SK-N-SH (cell line): ENCODE results near the gene SH3PXD2A. TPM values are rescaled to one million over a fixed set of nuclear protein-coding genes. Genes with fewer than 3 reads are reported as not detected.

Source experiments
- CTCF ChIA-PET: fragments of 300-600, 350-600 bp; formaldehyde crosslinking; extraction: SDS; loops from one replicate; lab custom pipeline; 2021; lab: Yijun Ruan, JAX
- POLR2A ChIA-PET: fragments of 350-600 bp; sonication (Branson Sonifier 250); formaldehyde crosslinking; extraction: SDS; loops from one replicate; lab custom pipeline; 2020; ENCODE audit warnings: antibody characterized with exemption, inconsistent platforms; lab: Yijun Ruan, JAX
- DNase-seq: peaks from one replicate; pipeline ENCODE4 v3.0.0; 2012
- H2AFZ ChIP-seq: fragments of 200-600 bp; sonication (generic); 2 replicates; pipeline ENCODE4 v1.8.1; 2016; ENCODE audit warnings: antibody characterized with exemption, mild to moderate bottlenecking, low read depth
- H3F3A ChIP-seq: fragments of 200-600 bp; sonication (generic); replicated peaks from 2 replicates; pipeline ENCODE3; 2016; ENCODE audit warnings: antibody characterized with exemption, mild to moderate bottlenecking; ENCODE audit not compliant: insufficient read depth
- H3K27ac ChIP-seq, 2 experiments: fragments of 200-500 bp in 1 of 2; fragments of 200-600 bp in 1 of 2; sonication (Bioruptor generic) in 1 of 2; sonication (generic), shearing (Covaris generic) in 1 of 2; 2 replicates each; pipeline versions ENCODE4 v1.5.1 to v1.6.1; 2014 to 2016; ENCODE audit warnings: low read depth in 2 of 2, inconsistent platforms in 1 of 2, low read length in 1 of 2, mild to moderate bottlenecking in 1 of 2, mixed read lengths in 1 of 2
- H3K27me3 ChIP-seq: fragments of 200-600 bp; sonication (generic), shearing (Covaris generic); 2 replicates; pipeline ENCODE4 v1.6.1; 2016; ENCODE audit warnings: mixed run types; ENCODE audit not compliant: insufficient read depth
- H3K36me3 ChIP-seq, 2 experiments: fragments of 200-500 bp in 1 of 2; fragments of 200-600 bp in 1 of 2; sonication (Bioruptor generic) in 1 of 2; sonication (generic) in 1 of 2; replicated peaks in 1 of 2; 2 replicates each; pipeline versions ENCODE3 to v1.5.1; 2014 to 2016; ENCODE audit warnings: low read length in 1 of 2, mild to moderate bottlenecking in 1 of 2; ENCODE audit not compliant: insufficient read depth in 2 of 2, control insufficient read depth in 1 of 2
- H3K4me1 ChIP-seq, 2 experiments: fragments of 200-500 bp in 1 of 2; fragments of 200-600 bp in 1 of 2; sonication (Bioruptor generic) in 1 of 2; sonication (generic), shearing (Covaris generic) in 1 of 2; 2 replicates each; pipeline versions ENCODE4 v1.5.1 to v1.6.1; 2014 to 2016; ENCODE audit warnings: low read depth in 1 of 2, low read length in 1 of 2, mixed run types in 1 of 2; ENCODE audit not compliant: insufficient read depth in 2 of 2, control insufficient read depth in 1 of 2
- H3K4me2 ChIP-seq: fragments of 200-600 bp; sonication (generic), shearing (Covaris generic); 2 replicates; pipeline ENCODE4 v1.6.1; 2017; ENCODE audit warnings: mixed run types
- H3K4me3 ChIP-seq, 2 experiments: fragments of 200-500 bp in 1 of 2; fragments of 200-600 bp in 1 of 2; sonication (Bioruptor generic) in 1 of 2; sonication (generic), shearing (Covaris generic) in 1 of 2; 2 replicates each; pipeline versions ENCODE4 v1.5.1 to v1.8.1; 2014 to 2016; ENCODE audit warnings: low read depth in 2 of 2, inconsistent platforms in 1 of 2, low read length in 1 of 2, mild to moderate bottlenecking in 1 of 2, mixed read lengths in 1 of 2, moderate library complexity in 1 of 2
- H3K79me2 ChIP-seq: fragments of 200-600 bp; sonication (generic); 2 replicates; pipeline ENCODE4 v1.8.1; 2017; ENCODE audit warnings: mild to moderate bottlenecking; ENCODE audit not compliant: insufficient read depth
- H3K9ac ChIP-seq: fragments of 200-600 bp; sonication (generic); 2 replicates; pipeline ENCODE4 v1.6.1; 2017; ENCODE audit warnings: mixed run types
- H3K9me2 ChIP-seq: fragments of 200-600 bp; sonication (generic); 2 replicates; pipeline ENCODE4 v1.6.1; 2017; ENCODE audit warnings: mixed run types
- H3K9me3 ChIP-seq: fragments of 200-600 bp; sonication (generic); 2 replicates; pipeline ENCODE4 v1.6.1; 2017; ENCODE audit warnings: mixed run types, mild to moderate bottlenecking, moderate library complexity
- H4K20me1 ChIP-seq: fragments of 200-600 bp; sonication (generic); 2 replicates; pipeline ENCODE4 v1.6.1; 2017; ENCODE audit warnings: mild to moderate bottlenecking, mixed run types; ENCODE audit not compliant: insufficient read depth
- ELF1 ChIP-seq: IDR thresholded peaks from 2 replicates; pipeline ENCODE4 v1.4.0; 2012
- EP300 ChIP-seq, 2 experiments: IDR thresholded peaks; 2 replicates each; pipeline versions ENCODE4 v1.4.0 to v1.6.1; 2012; ENCODE audit warnings: borderline replicate concordance in 1 of 2, low read depth in 1 of 2, low read length in 1 of 2
- EZH2phosphoT487 ChIP-seq: fragments of 200-600 bp; sonication (generic); IDR thresholded peaks from 2 replicates; pipeline ENCODE4 v1.6.1; 2017; ENCODE audit warnings: low read depth, mixed run types, mild to moderate bottlenecking, antibody characterized with exemption, moderate library complexity, borderline replicate concordance
- FOXJ3 ChIP-seq: sonication (generic); formaldehyde crosslinking; IDR thresholded peaks from 2 replicates; pipeline ENCODE4 v1.5.1; 2020; ENCODE audit warnings: mild to moderate bottlenecking, missing genetic modification reagents
- GATA2 ChIP-seq: sonication (generic); formaldehyde crosslinking; IDR thresholded peaks from 2 replicates; pipeline ENCODE4 v1.5.0; 2020; ENCODE audit warnings: mild to moderate bottlenecking, missing genetic modification reagents
- IRF3 ChIP-seq: fragments of 150-350 bp; IDR thresholded peaks from 2 replicates; pipeline ENCODE4 v1.6.1; 2016; ENCODE audit warnings: mild to moderate bottlenecking, low read depth, low read length
- JUND ChIP-seq: IDR thresholded peaks from 2 replicates; pipeline ENCODE4 v1.4.0; 2012
- MEF2A ChIP-seq: IDR thresholded peaks from 2 replicates; pipeline ENCODE4 v1.4.0; 2012; ENCODE audit warnings: low read depth, borderline replicate concordance
- MXI1 ChIP-seq: IDR thresholded peaks from 2 replicates; pipeline ENCODE4 v1.6.1; 2012; ENCODE audit warnings: mild to moderate bottlenecking, low read depth, low read length, improper control_type of control experiment
- NRF1 ChIP-seq: IDR thresholded peaks from 2 replicates; pipeline ENCODE4 v1.6.1; 2012; ENCODE audit warnings: low read depth, mild to moderate bottlenecking, low read length
- PBX3 ChIP-seq: IDR thresholded peaks from 2 replicates; pipeline ENCODE4; 2012
- POLR2AphosphoS5 ChIP-seq: IDR thresholded peaks from 2 replicates; pipeline ENCODE4 v1.6.1; 2012; ENCODE audit warnings: low read depth, low read length
- RAD21 ChIP-seq: IDR thresholded peaks from 2 replicates; pipeline ENCODE4 v1.6.1; 2012; ENCODE audit warnings: mild to moderate bottlenecking, low read length
- RCOR1 ChIP-seq: fragments of 150-350 bp; IDR thresholded peaks from 2 replicates; pipeline ENCODE4 v1.6.1; 2017; ENCODE audit warnings: antibody characterized with exemption, low read length
- REST ChIP-seq: IDR thresholded peaks from 2 replicates; pipeline ENCODE4 v1.6.1; 2012; ENCODE audit warnings: mild to moderate bottlenecking, low read depth, low read length, moderate library complexity
- SIN3A ChIP-seq: IDR thresholded peaks from 2 replicates; pipeline ENCODE4 v1.6.1; 2012; ENCODE audit warnings: low read depth, mild to moderate bottlenecking, low read length, moderate library complexity, borderline replicate concordance
- SMC3 ChIP-seq: IDR thresholded peaks from 2 replicates; pipeline ENCODE4 v1.6.1; 2012; ENCODE audit warnings: low read depth, low read length, improper control_type of control experiment
- TAF1 ChIP-seq: IDR thresholded peaks from 2 replicates; pipeline ENCODE4 v1.6.1; 2012; ENCODE audit warnings: low read depth, mild to moderate bottlenecking, low read length, moderate library complexity, borderline replicate concordance
- USF1 ChIP-seq: IDR thresholded peaks from 2 replicates; pipeline ENCODE4 v1.4.0; 2012; ENCODE audit warnings: low read depth, borderline replicate concordance
- USF2 ChIP-seq: fragments of 150-350 bp; IDR thresholded peaks from 2 replicates; pipeline ENCODE4 v1.6.1; 2017; ENCODE audit warnings: antibody characterized with exemption, low read length, low read depth, borderline replicate concordance
- WGBS: methylation state at CpG from one replicate; pipeline ENCODE4 v1.1.6; 2017; ENCODE audit warnings: low lambda C conversion rate; 5-methylcytosine and 5-hydroxymethylcytosine counted together
- polyA plus RNA-seq, 3 experiments: library from polyadenylated mRNA; depleted of rRNA; stranded (reverse); fragments of >200 nt; gene quantifications; 2 replicates each; pipeline ENCODE4 v1.2.3, GENCODE V29; 2012

SH3PXD2A gene
- polyA plus RNA-seq, 1 of the 3 experiments (the other 2 are of a cell fraction) = 2.5 TPM

- TF ChIP-seq IRF3 (no peak), SIN3A (no peak), EZH2phosphoT487 (no peak), JUND (no peak), MEF2A (no peak), TAF1 (no peak), EP300 (IDR thresholded peaks at IDR 0.05; ENCODE audit: borderline replicate concordance in 1 of 2, low read depth in 1 of 2, low read length in 1 of 2) (no peak), RAD21 (no peak), POLR2AphosphoS5 (no peak), PBX3 (no peak), SMC3 (no peak), USF2 (no peak), NRF1 (no peak), USF1 (no peak), ELF1 (no peak)
These were observed 242.7 kb downstream of the SH3PXD2A start (continued) for GRCh38 chr10:103612462-103613365.

- Histone ChIP-seq H3F3A (no peaks in the 10 kb centered on the region), H3K9me3 (no peaks in the 10 kb centered on the region), H3K4me1 (peaks cover 0 to 50% of the 10 kb centered on the region in 2 experiments; a peak in 2 of 4 replicates)
- DNase-seq = peak; percentile 65
- TF ChIP-seq MXI1 (peak; percentile 28; the same call in 1 of the 2 replicates), REST (no peak), RCOR1 (0 out of 2 replicates have a peak, but pooled peaks have one; percentile 28), FOXJ3 (0 out of 2 replicates have a peak, but pooled peaks have one; percentile 16), GATA2 (peak; percentile 28; the same call in 1 of the 2 replicates), EP300 (IDR thresholded peaks at IDR 0.05; ENCODE audit: borderline replicate concordance in 1 of 2, low read depth in 1 of 2, low read length in 1 of 2) (peak in 1 of 2 experiments; percentile 56; a peak in 1 of 4 replicates)
- TF ChIP-seq, all 33 proteins: peak for 5
- Histone ChIP-seq H3K4me3 (no peak overlapping the region), H3K4me2 (no peak overlapping the region), H3K27me3 (no peaks in the 10 kb centered on the region), H3K9me2 (no peaks in the 10 kb centered on the region), H3K36me3 (peaks cover 0 to 9% of the 10 kb centered on the region in 2 experiments), H3K9ac (no peak overlapping the region), H3K27ac (peak overlapping the region in 1 of 2 experiments; percentile 95; a peak in 2 of 4 replicates), H4K20me1 (no peaks in the 10 kb centered on the region), H2AFZ (no peak overlapping the region), H3K79me2 (no peaks in the 10 kb centered on the region)
- POLR2A ChIA-PET = interaction anchor here (1.1 kb wide), 1 partner anchor 112 kb away, joined by 3 read pairs; no protein-coding TSS in a partner anchor
- WGBS = 73% methylated on average over 9 of the region's 9 CpGs
- CTCF ChIA-PET = interaction anchor here (0.9 to 7.9 kb wide), 7 partner anchors 11 to 96 kb away, joined by 3 to 59 read pairs (median 4); no protein-coding TSS in a partner anchor
These were observed 244.4 kb downstream of the SH3PXD2A start for GRCh38 chr10:103610921-103611511.
